ENCODE data around the gene C2CD5.
"Not testable (repeated sequence)": the region's sequence is repeated elsewhere in the genome, so short reads cannot be mapped to it uniquely, and the experiment has no call there.

The C2CD5 gene

DNA sequence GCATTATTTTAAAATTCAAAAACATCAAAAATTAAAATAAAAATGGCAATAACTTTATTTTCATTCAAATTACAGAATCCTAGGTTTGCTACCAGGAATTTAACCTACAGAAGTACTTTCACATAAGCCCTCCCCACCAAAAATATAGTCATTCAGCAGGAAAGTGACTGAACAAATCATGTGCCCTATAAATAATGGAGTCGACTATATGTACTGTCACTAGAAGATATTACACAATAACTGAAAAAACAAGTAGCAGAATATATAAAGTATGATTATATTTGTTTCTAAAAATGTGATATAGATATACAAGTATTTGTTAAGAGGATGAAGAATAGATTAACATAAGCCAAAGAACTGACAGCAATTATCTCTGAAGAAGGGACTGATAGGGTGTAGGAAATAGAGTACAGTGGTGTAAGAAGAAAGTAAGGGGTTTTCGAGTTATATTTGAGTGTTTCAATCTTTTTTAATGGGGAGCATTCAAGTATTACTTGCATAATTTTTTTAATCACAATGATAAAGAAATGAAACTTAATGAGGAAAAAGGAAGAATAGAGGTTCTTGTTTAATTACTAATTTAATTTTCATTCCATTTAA is 7.9 kb downstream of the C2CD5 start:
- no peak for DNase-seq

DNA sequence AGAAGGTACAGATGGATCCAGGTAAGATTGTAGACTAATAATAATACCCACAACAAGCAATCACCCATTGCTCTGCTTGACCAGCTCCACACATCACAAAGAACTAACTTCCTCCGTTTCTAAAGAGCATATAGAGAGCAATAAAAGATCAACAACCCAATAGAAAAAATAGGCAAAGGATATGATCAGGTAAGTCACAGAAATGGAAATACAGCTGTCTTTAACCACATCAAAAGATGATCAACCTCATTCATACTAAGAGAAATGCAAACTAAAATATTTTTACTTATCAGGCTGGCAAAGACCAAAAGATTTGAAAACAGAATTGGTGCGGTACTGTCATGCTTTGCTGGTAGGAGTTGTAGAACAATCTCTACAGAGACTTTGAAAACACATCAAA is 8.9 kb downstream of the C2CD5 start:
- peak in 1 of 2 donors; percentile 29 for DNase-seq

DNA sequence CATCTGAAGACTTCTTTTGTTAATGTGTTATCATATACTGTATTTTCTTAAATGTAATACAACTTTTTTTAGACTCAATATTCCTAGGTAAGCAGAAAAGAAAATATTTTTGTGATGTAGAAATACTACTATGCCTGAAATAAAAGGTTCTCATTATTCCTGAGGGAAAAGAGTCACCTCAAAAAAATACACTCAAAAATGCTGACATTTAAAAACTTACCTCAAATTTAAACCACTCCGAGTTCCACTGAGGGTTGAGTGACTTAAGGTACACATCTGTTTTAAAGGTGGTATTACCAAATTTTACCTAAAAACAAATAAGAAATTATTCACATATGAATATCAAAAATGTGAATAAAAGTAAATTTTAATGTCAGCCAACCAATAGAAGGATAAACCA is 9.3 kb downstream of the C2CD5 start:
- no peak for DNase-seq

DNA sequence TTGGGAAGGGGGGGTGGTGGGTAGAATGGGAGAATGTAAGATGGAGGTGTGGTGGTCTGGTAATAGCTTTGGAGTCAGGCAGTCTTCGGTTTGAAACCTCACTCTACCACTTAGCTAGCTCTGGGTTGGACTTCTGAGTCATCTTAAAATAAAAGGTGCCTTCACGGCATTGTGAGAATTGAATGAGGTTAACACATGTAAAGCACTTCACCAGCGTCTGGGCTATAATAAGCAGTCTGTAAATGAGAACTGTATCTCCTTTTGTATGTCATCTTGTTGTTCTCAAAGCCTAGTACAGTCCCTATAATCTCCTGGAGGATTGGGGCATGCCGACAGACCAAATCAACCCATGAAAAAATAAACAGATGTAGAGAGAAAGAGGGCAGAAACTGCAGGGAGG is 11.2 kb downstream of the C2CD5 start:
- no peak for DNase-seq

DNA sequence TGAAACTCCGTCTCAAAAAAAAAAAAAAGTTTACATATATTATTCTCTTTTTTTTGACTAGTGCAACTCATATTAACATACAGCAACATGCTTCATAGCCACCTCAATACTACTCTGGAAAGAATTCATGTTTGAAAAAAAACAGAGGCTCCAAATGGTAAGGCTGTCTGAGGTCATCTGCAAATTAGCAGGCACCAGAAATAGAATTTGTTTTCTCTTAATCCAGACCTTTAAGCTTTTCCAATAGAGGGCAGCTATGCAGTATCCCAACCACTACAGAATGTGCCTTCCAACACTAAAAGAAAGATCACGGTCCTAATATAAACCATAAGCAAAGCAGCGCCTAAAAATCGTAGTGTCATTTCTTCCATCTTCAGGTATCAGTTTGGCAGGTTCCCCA is 12.0 kb downstream of the C2CD5 start:
- DNase-seq, result no peak

DNA sequence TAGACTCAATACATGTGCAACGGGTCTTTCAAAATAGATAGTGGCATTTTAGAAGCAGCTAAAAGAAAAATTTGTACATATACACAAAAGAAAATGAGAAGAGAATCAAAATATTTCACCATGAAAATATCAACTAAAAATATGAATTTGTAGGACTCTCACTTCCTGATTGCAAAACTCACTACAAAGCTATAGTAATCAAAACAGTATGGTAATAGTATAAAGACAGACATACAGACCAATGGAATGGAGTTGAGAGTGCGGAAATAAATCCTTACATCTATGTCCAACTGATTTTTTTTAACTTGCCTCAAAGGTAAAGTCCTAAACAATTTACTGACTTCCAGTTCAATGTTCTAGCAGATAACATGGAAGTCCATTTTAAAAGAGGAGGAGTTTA is 13.1 kb downstream of the C2CD5 start:
- no peak for DNase-seq

DNA sequence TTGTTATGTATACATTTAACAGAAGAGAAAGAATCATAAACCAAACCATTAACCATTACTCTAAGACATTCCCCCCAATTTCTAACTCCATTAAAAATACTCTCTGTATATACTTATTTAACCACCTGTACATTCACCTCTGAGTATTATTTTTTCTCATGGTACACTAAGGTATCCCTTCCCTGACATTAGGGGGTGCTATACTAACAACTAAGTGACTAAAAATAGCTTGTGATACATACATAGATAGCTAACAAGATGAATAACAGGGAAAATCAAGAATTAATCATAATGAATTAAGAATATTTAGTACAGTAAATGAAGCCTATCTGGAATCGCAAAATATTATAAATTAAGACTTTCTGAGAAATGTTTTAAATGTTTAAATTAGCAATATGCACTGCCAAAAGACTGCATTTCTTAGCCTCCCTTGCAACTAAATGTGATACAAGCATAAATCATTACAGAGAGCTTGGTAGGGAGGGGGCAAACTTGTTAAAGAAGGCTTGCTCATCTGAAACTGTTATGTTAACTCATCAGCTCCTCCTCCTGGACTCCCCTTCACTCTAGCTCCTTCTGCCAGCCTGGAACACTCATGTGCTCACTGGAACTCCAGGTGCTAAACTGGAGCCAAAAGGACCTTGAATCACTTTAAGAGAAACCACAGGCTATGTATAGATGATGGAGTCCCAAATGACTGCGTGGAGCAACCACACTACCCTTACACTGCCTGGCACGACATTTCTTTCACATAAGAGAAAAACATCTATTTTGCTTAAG is 14.9 kb downstream of the C2CD5 start:
- DNase-seq, result peak in 1 of 2 donors; percentile 60

DNA sequence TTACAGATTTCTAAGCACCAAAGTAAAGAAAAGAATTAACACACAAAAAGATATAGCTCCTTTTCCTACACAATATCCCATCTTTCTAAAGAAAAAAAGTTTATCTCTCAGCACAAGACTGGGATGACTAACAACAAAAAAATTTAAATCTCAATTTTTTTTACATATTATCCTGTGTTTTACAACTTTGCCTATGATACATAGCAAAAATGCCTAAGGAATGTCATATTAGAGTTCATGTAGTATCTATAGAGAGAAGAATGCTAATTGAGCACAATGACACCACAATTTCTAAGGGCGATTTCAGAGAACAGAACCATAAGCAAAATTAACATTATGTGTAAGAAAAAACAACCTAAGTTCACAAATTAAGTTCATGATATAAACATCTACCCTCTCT is 16.3 kb downstream of the C2CD5 start:
- DNase-seq, result no peak

DNA sequence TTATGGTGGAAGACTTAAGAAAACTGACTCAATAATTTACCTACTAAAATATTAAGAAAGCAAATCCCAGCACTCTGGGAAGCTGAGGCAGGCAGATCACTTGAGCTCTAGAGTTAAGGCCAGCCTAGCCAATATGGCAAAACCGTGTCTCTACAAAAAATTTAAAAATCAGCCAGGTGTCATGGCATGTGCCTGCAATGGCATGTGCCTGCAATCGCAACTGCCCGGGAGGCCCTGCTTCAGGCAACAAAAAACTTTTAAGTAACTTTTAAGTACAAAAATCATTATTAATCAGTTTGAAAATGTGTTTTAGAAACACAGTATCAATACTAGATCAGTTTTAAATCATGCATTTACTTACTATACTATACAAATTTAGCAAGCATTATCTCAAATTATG is 17.5 kb downstream of the C2CD5 start:
- DNase-seq, result no peak

DNA sequence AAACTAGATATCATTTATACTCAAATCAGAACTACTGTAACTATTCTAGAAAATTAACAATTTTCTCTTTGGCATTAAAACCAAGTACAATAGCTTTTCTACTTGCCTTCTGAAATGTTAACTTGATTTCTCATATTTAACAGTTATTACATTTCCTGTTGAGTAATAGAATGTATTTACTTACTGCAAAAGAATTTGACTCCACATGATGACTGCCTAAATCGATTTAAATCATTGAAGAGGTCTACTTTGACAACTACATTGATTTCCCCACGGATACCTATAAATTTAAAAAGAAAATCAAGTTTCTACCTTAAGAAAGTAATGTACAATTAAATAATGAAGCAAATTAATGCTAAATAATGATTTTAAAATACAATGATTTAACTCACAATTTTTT is 18.9 kb downstream of the C2CD5 start:
- DNase-seq, result no peak

DNA sequence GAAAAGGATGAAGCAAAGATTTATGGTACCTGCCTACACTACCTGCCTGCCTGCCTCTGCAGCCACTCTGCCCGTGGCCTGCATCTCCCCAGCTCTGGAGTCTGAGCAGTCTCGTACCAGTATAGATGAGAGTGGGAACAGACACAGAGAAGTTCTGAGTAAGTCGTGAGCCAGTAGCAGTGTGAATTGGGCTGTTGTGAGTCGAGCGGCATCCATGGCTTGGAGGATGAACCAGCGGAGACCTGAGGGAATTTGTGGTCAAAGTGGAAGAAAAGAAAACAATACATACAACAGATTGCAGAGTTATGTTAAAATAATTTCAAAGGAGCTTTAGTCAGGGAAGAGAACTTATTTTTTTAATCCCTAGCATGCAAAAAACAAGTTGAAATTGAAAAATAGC is 25.3 kb downstream of the C2CD5 start:
- DNase-seq, result no peak

DNA sequence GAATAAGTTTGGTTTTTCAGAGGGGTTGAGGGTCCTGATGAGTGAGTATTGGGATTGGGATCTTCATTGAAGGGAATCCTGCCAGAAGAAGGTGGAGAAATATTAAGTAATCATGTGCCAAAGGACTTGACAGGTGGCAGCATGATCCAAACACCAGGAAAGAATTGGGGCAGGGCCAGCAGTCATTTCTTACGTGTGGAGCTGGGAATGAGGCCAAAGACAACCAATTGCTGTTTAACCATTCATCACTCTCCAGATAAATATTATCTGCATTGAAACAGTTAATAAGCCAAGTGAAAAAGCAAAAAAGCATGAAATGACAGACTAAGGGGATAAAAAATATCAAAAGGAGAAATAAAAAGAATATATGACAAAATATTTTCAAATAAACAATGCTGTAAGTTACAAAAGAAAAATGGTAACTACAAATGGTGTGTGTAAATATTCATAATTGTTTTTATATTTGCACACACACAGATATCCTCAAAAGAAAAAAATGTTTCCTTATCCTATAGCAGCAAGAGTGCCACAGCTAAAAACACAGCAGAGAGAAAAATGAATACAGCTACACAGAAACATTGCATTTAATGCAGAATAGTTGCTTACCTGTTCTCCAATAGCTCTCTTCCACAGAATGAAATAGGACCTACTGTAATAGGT is 26.2 kb downstream of the C2CD5 start:
- no peak for DNase-seq

DNA sequence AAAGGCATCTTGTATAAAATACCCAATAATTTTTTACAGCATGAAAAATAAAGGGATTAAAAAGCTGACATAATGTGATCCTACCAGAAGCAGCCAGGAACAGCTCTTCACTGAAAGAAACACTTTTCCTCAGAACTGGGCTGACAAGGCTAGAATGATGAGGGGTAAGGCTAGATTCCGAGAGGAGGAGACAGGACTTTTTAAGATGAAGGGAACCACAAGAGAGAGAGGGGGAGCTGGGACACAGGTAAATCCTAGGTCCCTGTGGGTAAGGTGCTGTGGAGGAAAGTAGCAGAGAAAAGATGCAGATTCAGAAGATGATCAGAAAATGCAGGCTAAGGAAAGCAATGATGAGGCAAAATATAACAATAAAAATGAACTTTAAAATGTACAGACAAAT is 29.5 kb downstream of the C2CD5 start:
- no peak for DNase-seq

DNA sequence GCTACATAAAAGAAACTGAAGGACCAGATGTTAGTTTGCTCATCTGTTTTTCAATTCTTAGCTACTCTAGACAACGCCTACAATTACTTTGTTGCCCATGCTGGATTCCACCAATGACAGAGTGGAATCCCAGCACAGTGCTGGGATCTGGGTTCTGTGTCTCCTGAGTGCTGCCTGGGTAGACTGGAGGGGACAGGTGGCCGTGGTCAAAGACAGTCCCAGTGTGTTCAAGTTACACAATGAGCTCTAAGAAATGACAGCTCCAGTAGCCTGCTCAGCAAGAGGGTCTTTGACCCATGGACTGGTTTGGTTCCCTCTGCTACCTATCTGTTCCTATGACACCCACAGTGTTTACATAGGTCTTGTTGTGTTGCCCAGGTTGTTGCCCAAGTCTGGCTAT is 38.5 kb downstream of the C2CD5 start:
- no peak for DNase-seq

DNA sequence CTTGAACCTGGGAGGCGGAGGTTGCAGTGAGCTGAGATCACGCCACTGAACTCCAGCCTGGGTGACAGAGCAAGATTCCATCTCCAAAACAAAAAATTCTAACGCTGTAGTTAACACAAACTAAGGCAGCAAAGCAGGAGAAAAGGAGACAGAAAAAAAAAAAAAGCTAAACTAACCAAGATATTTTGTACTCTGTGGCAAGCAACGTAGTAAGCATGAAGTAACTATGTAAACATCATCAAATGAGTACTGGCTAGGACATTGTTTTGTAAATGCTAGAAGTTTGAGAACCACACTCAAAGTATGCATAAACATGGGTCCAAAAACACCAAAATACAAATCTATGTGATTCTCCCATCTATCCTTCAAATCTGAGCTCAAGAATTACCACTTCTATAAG is 44.2 kb downstream of the C2CD5 start:
- no peak for DNase-seq

DNA sequence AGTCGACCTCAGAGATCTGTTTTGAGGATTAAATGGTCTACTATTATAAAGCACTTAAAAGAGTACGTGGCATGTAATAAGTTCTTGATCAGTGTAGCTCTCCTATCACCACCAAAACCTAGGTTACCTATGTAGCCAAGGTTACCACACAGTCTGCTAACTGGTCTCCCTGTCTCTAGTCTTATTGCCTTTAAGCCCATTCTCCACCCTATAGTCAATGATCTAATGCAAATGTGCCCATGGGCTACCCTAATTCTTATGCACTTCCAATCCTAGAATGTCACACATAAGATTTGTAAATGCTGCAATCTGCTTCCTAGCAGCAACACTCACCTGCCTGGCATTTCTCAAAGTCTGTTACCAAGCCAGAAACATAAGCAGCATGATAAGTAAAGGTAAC is 44.9 kb downstream of the C2CD5 start:
- DNase-seq, result no peak

DNA sequence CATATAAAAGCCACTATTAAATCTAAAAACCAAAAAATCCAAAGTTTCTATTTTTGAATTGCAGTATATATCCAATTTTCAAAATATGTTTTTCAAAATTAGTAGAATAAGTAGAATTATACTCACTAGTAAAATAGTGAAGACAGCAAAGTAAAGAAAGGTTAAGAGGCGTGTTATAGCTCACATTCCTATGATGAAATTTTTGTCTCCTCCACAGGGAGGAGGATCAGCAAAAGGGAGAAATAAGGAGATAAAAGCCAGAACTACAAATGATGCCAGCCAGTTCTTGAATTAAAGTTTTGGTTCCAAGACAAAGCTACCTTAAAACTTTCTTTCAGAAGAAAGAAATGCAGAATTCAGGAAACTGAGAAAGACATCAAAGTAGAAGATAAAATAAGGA is 50.0 kb downstream of the C2CD5 start:
- no peak for DNase-seq

DNA sequence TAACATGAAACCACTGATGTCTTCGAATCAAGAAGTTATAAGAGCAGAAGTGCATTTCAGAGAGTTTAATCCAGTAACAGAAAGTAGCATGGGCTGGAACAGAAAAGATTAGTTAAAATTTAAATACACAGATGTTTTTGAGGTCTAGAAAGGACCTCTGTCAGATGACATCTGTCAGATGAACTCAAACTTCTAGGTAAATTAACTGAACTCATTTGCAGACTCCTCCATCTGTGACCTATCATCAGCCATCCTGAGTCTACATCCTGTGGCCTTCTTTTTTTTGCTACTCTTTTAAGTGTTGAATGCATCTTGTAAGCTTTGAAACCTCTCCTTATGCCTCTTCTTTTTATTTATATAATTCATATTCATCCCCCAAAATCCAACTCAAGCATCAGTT is 53.3 kb downstream of the C2CD5 start:
- no peak for DNase-seq

DNA sequence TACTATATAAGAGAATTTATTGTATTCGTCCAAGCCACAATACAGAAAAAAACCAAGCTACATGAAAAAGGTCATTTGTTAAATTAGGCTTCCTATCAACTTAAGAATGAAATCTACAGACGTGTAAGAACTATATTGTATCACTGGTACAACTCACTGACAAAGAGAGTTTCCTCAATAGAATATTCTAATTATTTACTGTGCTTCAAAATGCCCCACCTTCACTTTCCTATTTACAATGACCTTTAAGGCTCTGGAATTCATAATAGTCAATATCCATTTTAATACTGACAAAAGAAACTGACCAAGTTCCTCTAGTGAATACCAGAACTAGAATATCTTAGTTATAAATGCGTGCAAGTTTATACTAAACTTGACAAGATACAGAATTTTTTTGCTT is 55.9 kb downstream of the C2CD5 start:
- no peak for DNase-seq

DNA sequence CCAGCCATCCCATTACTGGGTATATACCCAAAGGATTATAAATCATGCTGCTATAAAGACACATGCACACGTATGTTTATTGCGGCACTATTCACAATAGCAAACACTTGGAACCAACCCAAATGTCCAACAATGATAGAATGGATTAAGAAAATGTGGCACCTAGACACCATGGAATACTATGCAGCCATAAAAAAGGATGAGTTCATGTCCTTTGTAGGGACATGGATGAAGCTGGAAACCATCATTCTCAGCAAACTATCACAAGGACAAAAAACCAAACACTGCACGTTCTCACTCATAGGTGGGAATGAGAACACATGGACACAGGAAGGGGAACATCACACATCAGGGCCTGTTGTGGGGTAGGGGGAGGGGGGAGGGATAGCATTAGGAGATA is 56.7 kb downstream of the C2CD5 start:
- DNase-seq, result not testable (repeated sequence)

DNA sequence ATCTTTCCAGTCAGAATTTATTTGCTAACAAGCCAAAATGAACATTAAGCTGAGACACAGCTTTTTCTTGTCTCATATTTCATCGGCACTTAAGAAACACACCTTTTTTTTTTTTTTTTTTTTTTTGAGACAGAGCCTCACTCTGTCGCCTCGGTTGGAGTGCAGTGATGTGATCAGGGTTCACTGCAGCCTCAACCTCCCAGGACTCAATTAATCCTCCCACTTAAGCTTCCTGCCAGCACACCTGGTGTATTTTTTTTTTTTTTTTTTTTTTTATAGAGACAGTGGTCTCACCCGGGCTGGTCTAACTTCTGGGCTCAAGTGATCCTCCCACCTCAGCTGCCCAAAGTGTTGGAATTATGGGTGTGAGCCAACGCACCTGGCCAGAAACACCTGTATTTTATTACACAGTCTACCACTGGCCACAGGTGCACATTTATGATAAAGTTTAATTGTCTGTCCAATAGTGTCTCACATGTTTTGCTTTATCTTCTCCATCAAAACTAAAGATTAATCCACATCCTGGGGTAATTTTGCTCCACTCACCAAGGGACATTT is 62.7 kb downstream of the C2CD5 start:
- DNase-seq, result no peak

DNA sequence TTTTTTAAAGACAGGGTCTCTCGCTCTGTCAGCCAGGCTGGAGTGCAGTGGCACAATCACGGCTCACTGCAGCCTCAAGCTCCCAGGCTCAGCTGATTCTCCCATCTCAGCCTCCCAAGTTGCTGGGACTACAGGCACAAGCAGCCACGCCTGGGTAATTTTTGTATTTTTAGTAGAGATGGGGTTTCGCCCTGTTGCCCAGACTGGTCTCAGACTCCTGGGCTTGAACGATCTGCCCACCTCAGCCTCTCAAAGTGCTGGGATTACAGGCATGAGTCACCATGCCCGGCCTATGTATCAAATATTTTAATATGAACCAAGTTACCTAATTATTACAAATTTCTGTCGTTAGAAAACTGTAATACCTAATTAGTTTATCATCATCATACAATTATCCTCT is 63.5 kb downstream of the C2CD5 start:
- not testable (repeated sequence) for DNase-seq

DNA sequence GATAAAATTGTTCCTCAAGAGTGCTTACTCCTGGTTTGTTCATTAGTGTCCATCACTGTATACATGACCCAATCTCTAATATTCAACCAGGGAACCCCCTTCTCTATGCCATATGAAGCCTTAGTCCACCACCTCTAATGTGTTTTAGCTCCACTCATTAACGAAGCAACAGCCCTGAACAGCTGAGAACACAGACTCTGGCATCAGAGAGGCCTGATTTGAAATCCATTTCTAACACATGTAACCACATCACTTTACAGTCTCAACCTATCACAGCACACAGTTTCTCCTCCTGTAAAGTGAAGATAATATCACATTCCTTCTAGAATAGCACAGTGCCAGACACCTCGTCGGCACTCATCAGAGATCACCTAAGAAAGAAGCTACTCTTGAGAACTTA is 64.3 kb downstream of the C2CD5 start:
- no peak for DNase-seq

DNA sequence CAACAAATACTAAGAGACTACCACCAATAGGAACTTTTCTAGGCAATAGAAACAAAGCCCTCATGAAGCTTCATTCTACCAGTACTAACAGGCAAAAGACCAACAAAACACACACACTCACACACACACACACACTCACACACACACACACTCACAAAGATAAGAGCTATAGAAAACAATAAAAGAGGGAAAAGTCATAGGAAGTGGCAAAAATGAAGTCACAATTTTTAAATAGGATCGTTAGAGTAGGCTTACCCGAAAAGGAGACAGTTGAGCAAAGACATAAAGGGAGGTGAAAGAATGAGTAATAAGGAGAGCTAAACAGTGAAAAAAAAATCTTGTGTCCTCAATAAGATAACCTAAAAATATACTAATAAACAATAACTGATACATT is 66.5 kb downstream of the C2CD5 start:
- no peak for DNase-seq
